Measurements from ENCODE around the gene TFCP2L1.

Gene TFCP2L1

GRCh38 chr2:121247534-121247933 lies 37.5 kb downstream of the TFCP2L1 start:
- Histone ChIP-seq H3K4me1 (ENCODE audit: insufficient read depth, low read length, severe bottlenecking) (no peaks in the 10 kb centered on the region), H3K9me3 (ENCODE audit: low read length) (no peaks in the 10 kb centered on the region), H3K4me2 (ENCODE audit: low read length) (no peak overlapping the region), H3K4me3 (ENCODE audit: low read depth, low read length, poor library complexity, severe bottlenecking) (no peak overlapping the region), H3K36me3 (ENCODE audit: insufficient read depth, low read length) (no peaks in the 10 kb centered on the region), H3K79me2 (ENCODE audit: insufficient read depth, low read length) (no peaks in the 10 kb centered on the region), H3K9ac (ENCODE audit: low read length) (no peak overlapping the region), H3F3A (ENCODE audit: insufficient read depth, low read length) (no peaks in the 10 kb centered on the region), H2AFZ (ENCODE audit: low read length) (no peak overlapping the region), H4K20me1 (ENCODE audit: insufficient read depth, low read length) (no peaks in the 10 kb centered on the region), H3K27ac (ENCODE audit: low read depth, low read length, poor library complexity, severe bottlenecking) (no peak overlapping the region), H3K9me2 (ENCODE audit: low read depth, low read length) (no peaks in the 10 kb centered on the region), H3K27me3 (ENCODE audit: insufficient read depth, low read length) (peaks cover 6% of the 10 kb centered on the region; the same call in 1 of the 2 replicates)
- TF ChIP-seq CTCF (IDR thresholded peaks at IDR 0.05; ENCODE audit: low read length) = no peak
- no peak for TF ChIP-seq EZH2 (IDR thresholded peaks at IDR 0.05; ENCODE audit: borderline replicate concordance, low read length)

GRCh38 chr2:121246704-121247255 lies 38.2 kb downstream of the TFCP2L1 start:
- TF ChIP-seq EZH2 (IDR thresholded peaks at IDR 0.05; ENCODE audit: borderline replicate concordance, low read length) (no peak), CTCF (IDR thresholded peaks at IDR 0.05; ENCODE audit: low read length) (no peak)
- Histone ChIP-seq H3K27me3 (ENCODE audit: insufficient read depth, low read length) (no peaks in the 10 kb centered on the region; the same call in 1 of the 2 replicates), H3K4me1 (ENCODE audit: insufficient read depth, low read length, severe bottlenecking) (no peaks in the 10 kb centered on the region), H3K27ac (ENCODE audit: low read depth, low read length, poor library complexity, severe bottlenecking) (no peak overlapping the region), H3K9ac (ENCODE audit: low read length) (no peak overlapping the region), H3K9me3 (ENCODE audit: low read length) (no peaks in the 10 kb centered on the region), H3K36me3 (ENCODE audit: insufficient read depth, low read length) (no peaks in the 10 kb centered on the region), H3F3A (ENCODE audit: insufficient read depth, low read length) (no peaks in the 10 kb centered on the region), H3K79me2 (ENCODE audit: insufficient read depth, low read length) (no peaks in the 10 kb centered on the region), H3K4me2 (ENCODE audit: low read length) (no peak overlapping the region), H3K9me2 (ENCODE audit: low read depth, low read length) (no peaks in the 10 kb centered on the region), H2AFZ (ENCODE audit: low read length) (no peak overlapping the region), H3K4me3 (ENCODE audit: low read depth, low read length, poor library complexity, severe bottlenecking) (no peak overlapping the region), H4K20me1 (ENCODE audit: insufficient read depth, low read length) (no peaks in the 10 kb centered on the region)

GRCh38 chr2:121245913-121246312 lies 39.1 kb downstream of the TFCP2L1 start:
- Histone ChIP-seq H3K9ac (ENCODE audit: low read length) (no peak overlapping the region), H3K4me3 (ENCODE audit: low read depth, low read length, poor library complexity, severe bottlenecking) (no peak overlapping the region), H2AFZ (ENCODE audit: low read length) (no peak overlapping the region), H3F3A (ENCODE audit: insufficient read depth, low read length) (no peaks in the 10 kb centered on the region), H3K4me1 (ENCODE audit: insufficient read depth, low read length, severe bottlenecking) (no peaks in the 10 kb centered on the region), H3K9me3 (ENCODE audit: low read length) (no peaks in the 10 kb centered on the region), H3K36me3 (ENCODE audit: insufficient read depth, low read length) (no peaks in the 10 kb centered on the region), H3K27ac (ENCODE audit: low read depth, low read length, poor library complexity, severe bottlenecking) (no peak overlapping the region), H3K9me2 (ENCODE audit: low read depth, low read length) (no peaks in the 10 kb centered on the region), H3K4me2 (ENCODE audit: low read length) (no peak overlapping the region), H4K20me1 (ENCODE audit: insufficient read depth, low read length) (no peaks in the 10 kb centered on the region), H3K27me3 (ENCODE audit: insufficient read depth, low read length) (no peaks in the 10 kb centered on the region; the same call in 1 of the 2 replicates), H3K79me2 (ENCODE audit: insufficient read depth, low read length) (no peaks in the 10 kb centered on the region)
- no peak for TF ChIP-seq EZH2 (IDR thresholded peaks at IDR 0.05; ENCODE audit: borderline replicate concordance, low read length)

All from OCI-LY1 (cell line).